Progenitor cell of endocrine pancreas (in vitro differentiated cells): ENCODE data around the gene CCL1. TPM values are rescaled to one million over a fixed set of nuclear protein-coding genes. Genes with fewer than 3 reads are reported as not detected.

Source experiments
- DNase-seq: peaks from one replicate; pipeline ENCODE4 v3.0.0; 2021; ENCODE audit warnings: low spot score; ENCODE audit not compliant: unreplicated experiment
- H3K27ac Mint-ChIP-seq: 2 replicates; pipeline ENCODE4 v1.8.0; 2021; ENCODE audit warnings: mild to moderate bottlenecking, moderate library complexity, mixed read lengths
- H3K27me3 Mint-ChIP-seq: 2 replicates; pipeline ENCODE4 v1.8.0; 2021; ENCODE audit warnings: mixed read lengths
- H3K36me3 Mint-ChIP-seq: 2 replicates; pipeline ENCODE4 v1.8.0; 2022; ENCODE audit warnings: mixed read lengths; ENCODE audit not compliant: insufficient read depth
- H3K4me1 Mint-ChIP-seq: 2 replicates; pipeline ENCODE4 v1.8.0; 2021; ENCODE audit warnings: low read depth, mixed read lengths
- H3K4me3 Mint-ChIP-seq: 2 replicates; pipeline ENCODE4 v1.8.0; 2021; ENCODE audit warnings: low read depth, mild to moderate bottlenecking, moderate library complexity, mixed read lengths
- H3K9me3 Mint-ChIP-seq: 2 replicates; pipeline ENCODE4 v1.8.0; 2021; ENCODE audit warnings: low read depth, mixed read lengths
- total RNA-seq: library from RNA; stranded (reverse); gene quantifications from 2 replicates; pipeline ENCODE4 v1.2.1, GENCODE V29; 2021
- TF ChIP-seq, protein P1 (sequence below): fragments of 200-600 bp; sonication (generic); IDR thresholded peaks from one replicate; pipeline ENCODE4 v1.5.0; 2021; ENCODE audit warnings: antibody characterized with exemption, mild to moderate bottlenecking; ENCODE audit not compliant: unreplicated experiment

The CCL1 gene
- total RNA-seq, 1 donor from 2014 or later, result not detected

DNA sequence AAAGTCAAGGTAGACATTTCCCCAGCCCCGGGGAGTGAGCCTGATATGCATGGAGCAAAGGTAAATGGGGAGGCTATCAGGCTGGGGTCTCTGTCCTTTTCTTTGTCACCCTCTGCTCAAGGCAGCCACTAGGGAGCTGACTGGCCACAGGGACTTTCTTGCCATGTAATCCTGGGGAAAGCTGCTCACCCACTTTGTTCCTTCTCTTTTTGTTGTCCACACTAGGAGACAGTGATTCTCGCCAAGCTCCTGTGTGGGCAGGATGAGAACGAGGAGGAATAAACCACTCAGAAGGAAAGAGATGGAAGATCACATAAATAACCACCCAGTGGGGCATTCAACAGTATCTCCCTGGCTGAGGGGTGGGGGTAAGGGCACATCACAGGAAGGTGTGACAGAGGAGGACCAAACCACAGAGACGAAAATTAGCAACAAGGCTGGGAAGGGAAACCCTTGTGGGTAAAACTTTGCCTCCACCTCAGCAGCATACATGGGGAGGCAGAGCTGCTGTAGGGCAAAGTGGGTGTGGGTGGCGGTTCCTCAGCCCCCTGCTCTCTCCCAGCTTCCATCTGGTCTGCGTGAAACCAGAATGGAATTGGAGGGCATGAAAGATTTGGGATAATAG is 26.2 kb upstream of the CCL1 start:
- Mint-ChIP-seq H3K36me3 (no peaks in the 10 kb centered on the region), H3K4me1 (no peaks in the 10 kb centered on the region), H3K27me3 (peaks cover 19% of the 10 kb centered on the region), H3K4me3 (no peak overlapping the region), H3K9me3 (no peaks in the 10 kb centered on the region), H3K27ac (no peak overlapping the region)
- TF ChIP-seq, protein P1, sequence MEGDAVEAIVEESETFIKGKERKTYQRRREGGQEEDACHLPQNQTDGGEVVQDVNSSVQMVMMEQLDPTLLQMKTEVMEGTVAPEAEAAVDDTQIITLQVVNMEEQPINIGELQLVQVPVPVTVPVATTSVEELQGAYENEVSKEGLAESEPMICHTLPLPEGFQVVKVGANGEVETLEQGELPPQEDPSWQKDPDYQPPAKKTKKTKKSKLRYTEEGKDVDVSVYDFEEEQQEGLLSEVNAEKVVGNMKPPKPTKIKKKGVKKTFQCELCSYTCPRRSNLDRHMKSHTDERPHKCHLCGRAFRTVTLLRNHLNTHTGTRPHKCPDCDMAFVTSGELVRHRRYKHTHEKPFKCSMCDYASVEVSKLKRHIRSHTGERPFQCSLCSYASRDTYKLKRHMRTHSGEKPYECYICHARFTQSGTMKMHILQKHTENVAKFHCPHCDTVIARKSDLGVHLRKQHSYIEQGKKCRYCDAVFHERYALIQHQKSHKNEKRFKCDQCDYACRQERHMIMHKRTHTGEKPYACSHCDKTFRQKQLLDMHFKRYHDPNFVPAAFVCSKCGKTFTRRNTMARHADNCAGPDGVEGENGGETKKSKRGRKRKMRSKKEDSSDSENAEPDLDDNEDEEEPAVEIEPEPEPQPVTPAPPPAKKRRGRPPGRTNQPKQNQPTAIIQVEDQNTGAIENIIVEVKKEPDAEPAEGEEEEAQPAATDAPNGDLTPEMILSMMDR, result no peak
- no peak for DNase-seq

DNA sequence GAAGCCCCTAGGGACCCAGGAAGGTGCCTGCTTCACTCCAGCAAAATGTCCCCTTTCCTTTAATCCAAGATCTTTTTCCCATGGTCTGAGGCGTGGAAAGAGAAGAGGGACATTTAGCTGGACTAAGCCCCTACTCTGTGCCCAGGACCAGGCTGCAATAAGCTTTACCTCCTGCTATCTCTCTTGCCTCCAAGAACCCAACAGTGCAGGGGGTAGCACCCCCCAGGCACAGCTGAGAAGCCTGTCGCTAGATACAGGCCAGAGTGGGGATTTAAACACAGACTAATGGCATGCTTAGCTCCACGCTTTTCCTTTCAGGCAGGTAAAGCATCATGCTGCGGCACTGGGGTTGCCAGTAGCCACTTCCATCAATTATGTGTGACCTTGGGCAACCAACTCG is 24.5 kb upstream of the CCL1 start:
- no peak for DNase-seq

GRCh38 chr17:34386697-34387550 is 23.9 kb upstream of the CCL1 start:
- TF ChIP-seq, protein P1, result no peak
- H3K9me3 Mint-ChIP-seq, result no peaks in the 10 kb centered on the region
- no peak overlapping the region for H3K27ac Mint-ChIP-seq
- DNase-seq, result no peak
- no peaks in the 10 kb centered on the region for H3K36me3 Mint-ChIP-seq
- H3K4me3 Mint-ChIP-seq, result no peak overlapping the region
- no peaks in the 10 kb centered on the region for H3K4me1 Mint-ChIP-seq
- H3K27me3 Mint-ChIP-seq, result peaks cover 23% of the 10 kb centered on the region

More for the DNA sequence above, 24.5 kb upstream of the CCL1 start:
- TF ChIP-seq, protein P1, result no peak
- Mint-ChIP-seq H3K27me3 (peaks cover 23% of the 10 kb centered on the region), H3K9me3 (no peaks in the 10 kb centered on the region), H3K36me3 (no peaks in the 10 kb centered on the region), H3K4me1 (no peaks in the 10 kb centered on the region), H3K27ac (no peak overlapping the region), H3K4me3 (no peak overlapping the region)

GRCh38 chr17:34386343-34386696 is 23.3 kb upstream of the CCL1 start:
- no peak for DNase-seq
- TF ChIP-seq, protein P1, result no peak
- no peaks in the 10 kb centered on the region for H3K9me3 Mint-ChIP-seq
- no peak overlapping the region for H3K27ac Mint-ChIP-seq
- H3K4me3 Mint-ChIP-seq, result no peak overlapping the region
- no peaks in the 10 kb centered on the region for H3K36me3 Mint-ChIP-seq
- H3K4me1 Mint-ChIP-seq, result no peaks in the 10 kb centered on the region
- H3K27me3 Mint-ChIP-seq, result peaks cover 23% of the 10 kb centered on the region

DNA sequence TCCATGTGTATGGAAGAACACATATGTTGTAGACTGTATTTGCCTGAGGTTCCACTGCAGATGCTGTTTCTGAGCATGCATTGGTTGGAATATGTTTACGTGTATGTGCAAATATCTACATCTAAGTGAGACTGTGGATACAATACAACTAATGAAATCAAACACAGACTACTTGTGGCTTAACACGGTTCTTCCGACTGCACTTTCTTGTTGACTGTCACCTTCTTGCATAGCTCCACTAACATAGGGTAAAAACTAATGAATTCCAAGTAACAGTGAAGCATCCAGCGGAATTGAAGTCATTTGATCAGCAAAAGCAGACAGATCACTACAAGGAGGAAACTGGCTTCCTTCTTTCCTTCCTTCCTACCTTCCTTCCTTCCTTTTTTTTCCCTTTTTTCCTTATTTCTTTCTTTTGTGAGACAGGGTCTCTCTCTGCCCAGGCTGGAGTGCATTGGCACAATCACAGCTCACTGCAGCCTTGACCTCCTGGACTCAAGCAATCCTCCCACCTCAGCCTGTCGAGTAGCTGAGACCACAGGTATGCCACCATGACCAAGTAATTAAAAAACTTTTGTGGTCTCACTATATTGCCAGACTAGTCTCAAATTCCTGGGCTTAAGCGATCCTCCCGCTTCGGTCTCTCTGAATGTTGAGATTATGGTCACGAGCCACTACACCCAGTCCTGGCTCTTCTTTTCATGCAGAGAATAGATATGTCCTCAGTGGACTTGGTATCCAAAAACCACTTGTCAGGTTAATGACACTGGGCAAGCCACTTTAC is 22.0 kb upstream of the CCL1 start:
- Mint-ChIP-seq H3K27me3 (peaks cover 23% of the 10 kb centered on the region), H3K4me1 (no peaks in the 10 kb centered on the region), H3K36me3 (no peaks in the 10 kb centered on the region), H3K27ac (no peak overlapping the region), H3K4me3 (no peak overlapping the region), H3K9me3 (no peaks in the 10 kb centered on the region)
- DNase-seq, result no peak
- TF ChIP-seq, protein P1, result no peak
